GF-D8 (cell line): ENCODE measurements around the gene RBBP4.
"Not testable (repeated sequence)": the region's sequence is repeated elsewhere in the genome, so short reads cannot be mapped to it uniquely, and the experiment has no call there.

ENCODE experiments used
- DNase-seq: peaks from one replicate; lab custom pipeline; 2025; lab: John Stamatoyannopoulos, UW

RBBP4 gene

GRCh38 chr1:32650752-32651460 lies at the start of gene RBBP4:
Gene RBBP4 (plus strand): TSS chr1:32651208. CDS start chr1:32651307, 99 bp downstream.
- DNase-seq = peak; percentile 90

GRCh38 chr1:32605711-32606424 lies 45.1 kb upstream of the RBBP4 start:
- no peak for DNase-seq

- DNase-seq = no peak
Measured at GRCh38 chr1:32606565-32607371, 44.2 kb upstream of the RBBP4 start.

GRCh38 chr1:32609180-32609579 lies 41.8 kb upstream of the RBBP4 start:
- no peak for DNase-seq

GRCh38 chr1:32611859-32612188 lies 39.2 kb upstream of the RBBP4 start:
- DNase-seq = no peak

- DNase-seq = no peak
Measured at GRCh38 chr1:32612189-32612881, 38.7 kb upstream of the RBBP4 start.

GRCh38 chr1:32613472-32613871 lies 37.5 kb upstream of the RBBP4 start:
- no peak for DNase-seq

- no peak for DNase-seq
Measured at GRCh38 chr1:32618673-32619221, 32.3 kb upstream of the RBBP4 start.

- DNase-seq = no peak
Measured at GRCh38 chr1:32619701-32620485, 31.1 kb upstream of the RBBP4 start.

GRCh38 chr1:32622205-32622604 lies 28.8 kb upstream of the RBBP4 start:
- DNase-seq = no peak

- peak; percentile 10 for DNase-seq
Measured at GRCh38 chr1:32622806-32623681, 28.0 kb upstream of the RBBP4 start.

- DNase-seq = no peak
Measured at GRCh38 chr1:32623775-32624174, 27.2 kb upstream of the RBBP4 start.

GRCh38 chr1:32626176-32626575 lies 24.8 kb upstream of the RBBP4 start:
- no peak for DNase-seq

- no peak for DNase-seq
Measured at GRCh38 chr1:32627596-32628162, 23.3 kb upstream of the RBBP4 start.

GRCh38 chr1:32630173-32630572 lies 20.8 kb upstream of the RBBP4 start:
- DNase-seq = not testable (repeated sequence)

- no peak for DNase-seq
Measured at GRCh38 chr1:32632829-32633228, 18.2 kb upstream of the RBBP4 start.

- no peak for DNase-seq
Measured at GRCh38 chr1:32635508-32636277, 15.3 kb upstream of the RBBP4 start.

GRCh38 chr1:32636914-32637645 lies 13.9 kb upstream of the RBBP4 start:
- no peak for DNase-seq
